Breast epithelium (tissue), 4 donors: ENCODE results near the gene RALY. TPM values are rescaled to one million over a fixed set of nuclear protein-coding genes. Genes with fewer than 3 reads are reported as not detected.

ENCODE experiments used
- DNase-seq, 2 donors: peaks; one replicate each; pipeline ENCODE4 v3.0.0-alpha.2; 2019; ENCODE audit warnings: low spot score in 2 of 2
- H3K27ac ChIP-seq, 2 donors: fragments of 200-600 bp; sonication (generic) in 1 of 2; one replicate each; pipeline ENCODE4 v1.5.1; 2016 to 2019; ENCODE audit warnings: mild to moderate bottlenecking in 1 of 2
- H3K27me3 ChIP-seq, 2 donors: fragments of 200-600 bp; sonication (generic) in 1 of 2; one replicate each; pipeline versions ENCODE4 v1.5.1 to v1.6.0; 2017 to 2019; ENCODE audit warnings: control low read depth in 1 of 2, mild to moderate bottlenecking in 1 of 2
- H3K36me3 ChIP-seq: fragments of 200-600 bp; one replicate; pipeline ENCODE4 v1.5.1; 2019
- H3K4me1 ChIP-seq, 2 donors: fragments of 200-600 bp; sonication (generic); one replicate each; pipeline ENCODE4 v1.5.1; 2016 to 2019; ENCODE audit warnings: control low read depth in 1 of 2
- H3K4me3 ChIP-seq, 3 donors: fragments of 200-600 bp; sonication (generic); 1 replicate in 2 of 3; 2 replicates in 1 of 3; pipeline ENCODE4 v1.5.1; 2016 to 2019; ENCODE audit warnings: mild to moderate bottlenecking in 3 of 3, moderate library complexity in 2 of 3
- H3K9me3 ChIP-seq, 2 donors: fragments of 200-600 bp; sonication (generic) in 1 of 2; one replicate each; pipeline ENCODE4 v1.5.1; 2016 to 2019; ENCODE audit warnings: control low read depth in 1 of 2
- POLR2A ChIP-seq: fragments of 450-650 bp; IDR thresholded peaks from one replicate; pipeline ENCODE4 v1.6.1; 2016; ENCODE audit warnings: antibody characterized with exemption, mild to moderate bottlenecking, moderate library complexity
- POLR2AphosphoS5 ChIP-seq, 3 donors: sonication (generic); formaldehyde crosslinking; IDR thresholded peaks; one replicate each; pipeline ENCODE4 v1.6.1; 2017; ENCODE audit warnings: antibody characterized with exemption in 3 of 3
- intact Hi-C: fragments of 100-400 bp; cut with DNase I; formaldehyde crosslinking; loops from one replicate; pipeline ENCODE4 v1.15.1; 2023; ENCODE audit warnings: low total_unique reads
- total RNA-seq, 3 donors: library from RNA; depleted of rRNA; stranded (reverse); fragments of >200 nt; gene quantifications; one replicate each; pipeline ENCODE4 v1.1.0, GENCODE V29; 2016
- TF ChIP-seq, protein P1 (sequence below), 3 donors: fragments of 450-650 bp; IDR thresholded peaks; one replicate each; pipeline ENCODE4 v1.5.1; 2016 to 2017; ENCODE audit warnings: antibody characterized with exemption in 3 of 3, mild to moderate bottlenecking in 3 of 3, moderate library complexity in 3 of 3

RALY gene
- total RNA-seq, 3 donors from 2014 or later: 73.5 to 120 (median 96.4) TPM

DNA sequence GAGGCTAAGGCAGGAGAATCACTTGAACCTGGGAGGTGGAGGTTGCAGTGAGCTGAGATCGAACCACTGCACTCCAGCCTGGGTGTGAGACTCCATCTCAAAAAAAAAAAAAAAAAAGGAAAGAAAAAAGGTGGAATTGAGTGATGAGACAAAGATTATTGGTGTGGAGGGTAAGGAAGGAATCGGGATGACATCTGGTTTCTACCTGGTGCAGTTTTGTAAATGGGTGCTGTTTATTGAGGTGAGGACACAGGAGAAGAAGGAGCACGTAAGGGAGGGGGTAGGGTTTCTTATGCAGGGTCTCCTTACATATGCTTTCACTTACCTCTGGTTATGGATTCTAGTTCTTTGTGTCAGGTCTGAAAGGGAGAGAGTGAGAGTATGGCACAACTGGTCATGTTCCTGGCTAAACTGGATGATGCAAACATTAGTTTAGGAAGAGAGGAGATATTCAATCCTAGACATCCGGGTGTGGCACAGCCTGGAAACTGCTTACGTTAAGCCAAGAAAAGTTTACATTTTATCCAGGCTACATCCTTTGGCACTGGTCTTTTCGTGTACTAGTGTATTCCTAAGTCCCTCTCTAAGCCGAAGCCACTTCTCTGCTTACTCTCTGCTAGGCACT, 5.4 kb downstream of the RALY start:
- Histone ChIP-seq H3K27ac (no peak overlapping the region), H3K9me3 (no peaks in the 10 kb centered on the region)

DNA sequence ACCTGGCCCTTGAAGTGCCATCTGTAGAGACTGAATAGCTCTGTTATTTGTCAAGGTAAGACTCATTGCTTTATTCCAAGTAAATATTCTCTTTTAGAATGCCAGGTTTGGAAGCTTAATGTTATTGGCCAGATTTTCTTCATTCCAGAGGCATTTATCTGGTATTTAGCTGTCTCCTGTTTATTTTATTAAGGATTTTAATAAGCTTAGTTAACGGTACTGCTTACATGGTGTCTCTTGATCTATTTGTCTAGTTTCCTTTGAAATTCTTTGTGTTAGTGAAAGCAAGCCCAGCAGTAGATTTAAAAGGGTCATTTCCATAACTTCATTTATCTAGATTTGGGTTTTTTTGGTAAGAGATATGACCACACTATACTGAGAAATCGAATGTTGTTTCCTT, 7.7 kb downstream of the RALY start:
- H3K27me3 ChIP-seq: no peaks in the 10 kb centered on the region
- no peaks in the 10 kb centered on the region for H3K36me3 ChIP-seq
- no peak for DNase-seq
- no peak overlapping the region for H3K27ac ChIP-seq
- H3K4me3 ChIP-seq: no peak overlapping the region
- H3K4me1 ChIP-seq: no peaks in the 10 kb centered on the region
- no peaks in the 10 kb centered on the region for H3K9me3 ChIP-seq
- intact Hi-C loops: no loop called here
- TF ChIP-seq, protein P1, sequence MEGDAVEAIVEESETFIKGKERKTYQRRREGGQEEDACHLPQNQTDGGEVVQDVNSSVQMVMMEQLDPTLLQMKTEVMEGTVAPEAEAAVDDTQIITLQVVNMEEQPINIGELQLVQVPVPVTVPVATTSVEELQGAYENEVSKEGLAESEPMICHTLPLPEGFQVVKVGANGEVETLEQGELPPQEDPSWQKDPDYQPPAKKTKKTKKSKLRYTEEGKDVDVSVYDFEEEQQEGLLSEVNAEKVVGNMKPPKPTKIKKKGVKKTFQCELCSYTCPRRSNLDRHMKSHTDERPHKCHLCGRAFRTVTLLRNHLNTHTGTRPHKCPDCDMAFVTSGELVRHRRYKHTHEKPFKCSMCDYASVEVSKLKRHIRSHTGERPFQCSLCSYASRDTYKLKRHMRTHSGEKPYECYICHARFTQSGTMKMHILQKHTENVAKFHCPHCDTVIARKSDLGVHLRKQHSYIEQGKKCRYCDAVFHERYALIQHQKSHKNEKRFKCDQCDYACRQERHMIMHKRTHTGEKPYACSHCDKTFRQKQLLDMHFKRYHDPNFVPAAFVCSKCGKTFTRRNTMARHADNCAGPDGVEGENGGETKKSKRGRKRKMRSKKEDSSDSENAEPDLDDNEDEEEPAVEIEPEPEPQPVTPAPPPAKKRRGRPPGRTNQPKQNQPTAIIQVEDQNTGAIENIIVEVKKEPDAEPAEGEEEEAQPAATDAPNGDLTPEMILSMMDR (IDR thresholded peaks at IDR 0.05): no peak
- TF ChIP-seq POLR2A: no peak
- no peak for TF ChIP-seq POLR2AphosphoS5 (IDR thresholded peaks at IDR 0.05)

More for the DNA sequence above, 5.4 kb downstream of the RALY start:
- Histone ChIP-seq H3K27me3 (no peaks in the 10 kb centered on the region), H3K4me1 (peaks cover 0 to 14% of the 10 kb centered on the region in 2 donors), H3K36me3 (no peaks in the 10 kb centered on the region), H3K4me3 (no peak overlapping the region)
- no peak for TF ChIP-seq POLR2AphosphoS5 (IDR thresholded peaks at IDR 0.05)
- TF ChIP-seq POLR2A: no peak
- TF ChIP-seq, protein P1 (IDR thresholded peaks at IDR 0.05): no peak
- DNase-seq: no peak
- intact Hi-C loops: no loop called here

GRCh38 chr20:34004227-34004626, 10.5 kb downstream of the RALY start:
- intact Hi-C loops: no loop called here
- Histone ChIP-seq H3K27ac (no peak overlapping the region), H3K36me3 (no peaks in the 10 kb centered on the region), H3K4me3 (no peak overlapping the region), H3K9me3 (no peaks in the 10 kb centered on the region), H3K4me1 (no peaks in the 10 kb centered on the region), H3K27me3 (no peaks in the 10 kb centered on the region)
- no peak for TF ChIP-seq POLR2AphosphoS5 (IDR thresholded peaks at IDR 0.05)
- TF ChIP-seq, protein P1 (IDR thresholded peaks at IDR 0.05): no peak
- no peak for TF ChIP-seq POLR2A
- DNase-seq: no peak

DNA sequence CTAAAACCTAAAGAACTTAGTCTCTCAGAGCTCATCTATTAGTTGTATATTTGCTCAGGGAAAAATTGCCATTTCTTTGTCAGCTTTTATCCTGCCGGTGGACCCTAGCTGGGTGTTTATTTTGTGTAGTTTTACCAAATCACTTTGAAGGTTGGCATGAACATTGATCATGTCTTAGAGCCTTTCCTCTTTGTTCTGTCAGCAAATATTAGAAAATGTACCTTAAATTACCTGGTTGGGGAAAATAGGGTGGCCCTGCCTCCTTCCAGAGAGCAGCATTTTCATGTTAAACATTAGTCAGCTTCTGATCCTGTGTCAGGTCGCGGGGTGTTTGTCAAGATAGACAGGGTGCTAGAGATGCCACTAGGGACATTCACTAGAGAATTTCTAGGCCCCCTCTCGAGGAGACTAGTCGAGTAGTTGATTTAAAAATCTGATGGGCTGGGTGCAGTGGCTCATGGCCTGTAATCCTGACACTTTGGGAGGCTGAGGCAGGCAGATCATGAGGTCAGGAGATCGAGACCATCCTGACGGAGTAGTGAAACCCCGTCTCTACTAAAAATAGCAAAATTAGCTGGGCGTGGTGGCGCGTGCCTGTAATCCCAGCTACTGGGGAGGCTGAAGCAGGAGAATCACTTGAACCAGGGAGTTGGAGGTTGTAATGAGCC, 11.2 kb downstream of the RALY start:
- DNase-seq: no peak
- no peaks in the 10 kb centered on the region for H3K4me1 ChIP-seq
- no peaks in the 10 kb centered on the region for H3K9me3 ChIP-seq
- H3K27me3 ChIP-seq: no peaks in the 10 kb centered on the region
- TF ChIP-seq POLR2AphosphoS5 (IDR thresholded peaks at IDR 0.05) (no peak), POLR2A (no peak)
- TF ChIP-seq, protein P1 (IDR thresholded peaks at IDR 0.05): no peak
- no peaks in the 10 kb centered on the region for H3K36me3 ChIP-seq
- intact Hi-C loops: no loop called here
- H3K4me3 ChIP-seq: no peak overlapping the region
- H3K27ac ChIP-seq: no peak overlapping the region

GRCh38 chr20:34006619-34007018, 12.9 kb downstream of the RALY start:
- no peak for DNase-seq
- intact Hi-C loops: no loop called here
- no peak overlapping the region for H3K4me3 ChIP-seq
- H3K27me3 ChIP-seq: no peaks in the 10 kb centered on the region
- no peaks in the 10 kb centered on the region for H3K36me3 ChIP-seq
- H3K9me3 ChIP-seq: no peaks in the 10 kb centered on the region
- no peak overlapping the region for H3K27ac ChIP-seq
- TF ChIP-seq POLR2A: no peak
- H3K4me1 ChIP-seq: no peaks in the 10 kb centered on the region
